Smooth muscle cell (in vitro differentiated cells): Measurements from ENCODE around the gene POLRMT. TPM values are rescaled to one million over a fixed set of nuclear protein-coding genes. Genes with fewer than 3 reads are reported as not detected.
A peak's percentile ranks its signal among the peaks of the same experiment; 100 is the strongest.

Source experiments
- DNase-seq: peaks from one replicate; lab custom pipeline; 2025; ENCODE audit not compliant: unreplicated experiment; lab: John Stamatoyannopoulos, UW
- H2AFZ ChIP-seq: fragments of 200-600 bp; sonication (generic); 2 replicates; pipeline ENCODE4 v1.6.0; 2016; ENCODE audit warnings: antibody characterized with exemption, low read depth, mild to moderate bottlenecking
- H3F3A ChIP-seq: fragments of 200-600 bp; sonication (generic); 2 replicates; pipeline ENCODE4 v1.6.0; 2017; ENCODE audit warnings: antibody characterized with exemption, low read depth
- H3K27ac ChIP-seq: fragments of 200-600 bp; sonication (generic); 2 replicates; pipeline ENCODE4 v1.5.1; 2016; ENCODE audit warnings: low read depth, mild to moderate bottlenecking
- H3K27me3 ChIP-seq: fragments of 200-600 bp; sonication (generic); 2 replicates; pipeline ENCODE4 v1.6.1; 2016; ENCODE audit warnings: low read depth, mild to moderate bottlenecking
- H3K36me3 ChIP-seq: fragments of 200-600 bp; sonication (generic); 2 replicates; pipeline ENCODE4 v1.5.1; 2016; ENCODE audit warnings: low read depth
- H3K4me1 ChIP-seq: fragments of 200-600 bp; sonication (generic); 2 replicates; pipeline ENCODE4 v1.5.1; 2016; ENCODE audit warnings: low read depth
- H3K4me2 ChIP-seq: fragments of 200-600 bp; sonication (generic); 2 replicates; pipeline ENCODE4 v1.6.0; 2016; ENCODE audit warnings: mild to moderate bottlenecking
- H3K4me3 ChIP-seq: fragments of 200-600 bp; sonication (generic); 2 replicates; pipeline ENCODE4 v1.5.1; 2016; ENCODE audit warnings: mild to moderate bottlenecking
- H3K79me2 ChIP-seq: fragments of 200-600 bp; sonication (generic); 2 replicates; pipeline ENCODE4 v1.6.0; 2016; ENCODE audit warnings: low read depth, mild to moderate bottlenecking
- H3K9ac ChIP-seq: fragments of 200-600 bp; sonication (generic); 2 replicates; pipeline ENCODE4 v1.6.0; 2016; ENCODE audit warnings: low read depth
- H3K9me3 ChIP-seq: fragments of 200-600 bp; sonication (generic); replicated peaks from 2 replicates; pipeline ENCODE4 v1.5.1; 2016; ENCODE audit warnings: low read depth
- H4K20me1 ChIP-seq: fragments of 200-600 bp; sonication (generic); 2 replicates; pipeline ENCODE4 v1.6.0; 2016; ENCODE audit warnings: low read depth
- WGBS: methylation state at CpG from one replicate; pipeline ENCODE4 v1.1.7; 2016; ENCODE audit warnings: low lambda C conversion rate; 5-methylcytosine and 5-hydroxymethylcytosine counted together
- polyA plus RNA-seq: library from polyadenylated mRNA; unstranded; fragments of >200 nt; fragmentation: Nextera tagmentation; extraction: Ambion mirVana; gene quantifications from 2 replicates; pipeline ENCODE4 v1.2.1, GENCODE V29; 2016
- total RNA-seq: library from RNA; depleted of rRNA; stranded (reverse); fragments of >200 nt; gene quantifications from 2 replicates; pipeline ENCODE4 v1.2.3, GENCODE V29; 2014
- TF ChIP-seq, protein P1 (sequence below): fragments of 200-600 bp; sonication (generic); IDR thresholded peaks from 2 replicates; pipeline ENCODE4 v1.5.1; 2017; ENCODE audit warnings: borderline replicate concordance, mild to moderate bottlenecking, antibody characterized with exemption; ENCODE audit not compliant: insufficient read depth, poor library complexity, severe bottlenecking

Gene POLRMT
- total and polyA plus RNA-seq, 2 experiments from 2014 or later, result 23.8 to 74.2 TPM

DNA sequence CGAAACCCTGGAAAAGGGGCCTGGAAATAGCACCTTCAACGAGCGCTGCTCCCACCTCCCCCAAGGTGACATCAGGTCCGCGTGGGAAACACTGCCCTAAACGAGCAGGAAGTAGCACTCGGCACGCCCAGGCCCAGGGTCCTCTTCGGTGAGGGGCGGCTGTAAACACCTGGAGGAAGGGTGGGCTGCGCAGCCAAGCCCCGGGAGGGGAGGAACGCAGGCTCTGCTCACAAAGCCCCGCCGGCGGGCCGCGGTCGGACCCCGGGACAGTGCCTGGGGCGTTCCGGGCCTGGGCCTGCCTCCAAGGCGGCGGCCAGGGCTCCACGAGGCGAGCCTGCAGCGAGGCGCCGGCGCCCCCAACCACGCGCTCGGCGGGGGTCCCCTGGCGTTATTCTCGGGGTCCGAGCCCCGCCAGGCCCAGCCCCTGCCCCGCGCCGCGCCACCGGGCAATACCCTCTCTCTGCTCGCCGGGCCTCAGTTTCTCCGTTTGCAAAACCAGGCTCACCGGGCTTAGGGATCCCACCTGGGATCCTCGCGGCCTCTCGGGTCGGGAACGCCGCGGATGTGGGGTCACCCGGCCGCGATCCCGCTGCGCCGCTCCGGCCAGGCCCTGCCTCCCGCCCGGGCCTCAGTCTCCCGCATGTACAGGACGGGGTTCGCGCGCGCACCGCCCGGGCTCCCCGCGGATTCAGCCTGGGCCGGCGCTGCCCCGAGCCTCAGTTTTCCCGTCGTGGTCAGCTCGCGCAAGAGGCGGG, 29.0 kb upstream of the POLRMT start:
- under 1% methylated on average over 73 of the region's 81 CpGs for WGBS
- peaks cover 8% of the 10 kb centered on the region for H3F3A ChIP-seq
- no peak for DNase-seq

DNA sequence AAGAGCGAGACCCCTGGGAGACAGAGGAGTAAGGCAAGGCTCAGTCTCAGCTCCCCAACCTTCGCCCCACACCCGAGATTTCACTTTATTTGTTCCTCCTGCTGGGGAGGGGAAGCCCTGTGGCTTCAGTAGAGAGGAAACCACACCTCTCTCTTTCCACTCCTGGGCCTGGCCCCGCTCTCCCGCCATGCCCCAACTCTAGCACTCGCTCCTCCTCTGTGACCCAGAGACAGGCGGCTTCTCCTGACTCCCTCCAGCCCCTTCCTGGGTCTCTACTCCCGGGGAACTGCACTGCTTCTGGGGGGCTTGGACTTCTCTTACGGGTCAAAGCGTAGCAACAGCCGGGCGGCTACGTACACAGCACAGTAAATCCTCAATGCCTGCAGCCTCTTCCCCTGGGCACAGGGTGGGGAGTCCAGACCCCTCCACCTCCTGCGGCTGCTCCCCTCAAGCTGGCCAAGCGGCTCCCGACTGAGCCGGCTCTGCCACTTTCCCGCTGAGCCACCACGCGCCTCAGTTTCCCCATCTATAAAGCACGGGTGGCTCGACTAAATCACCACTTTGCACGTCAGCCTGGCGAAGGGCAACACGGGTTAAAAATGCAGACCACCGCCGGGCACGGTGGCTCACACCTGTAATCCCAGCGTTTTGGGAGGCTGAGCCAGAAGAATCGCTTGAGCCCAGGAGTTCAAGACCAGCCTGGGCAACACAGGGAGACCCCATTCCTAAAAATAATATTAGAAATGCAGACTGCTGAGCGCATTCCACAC, 28.3 kb upstream of the POLRMT start:
- TF ChIP-seq, protein P1, sequence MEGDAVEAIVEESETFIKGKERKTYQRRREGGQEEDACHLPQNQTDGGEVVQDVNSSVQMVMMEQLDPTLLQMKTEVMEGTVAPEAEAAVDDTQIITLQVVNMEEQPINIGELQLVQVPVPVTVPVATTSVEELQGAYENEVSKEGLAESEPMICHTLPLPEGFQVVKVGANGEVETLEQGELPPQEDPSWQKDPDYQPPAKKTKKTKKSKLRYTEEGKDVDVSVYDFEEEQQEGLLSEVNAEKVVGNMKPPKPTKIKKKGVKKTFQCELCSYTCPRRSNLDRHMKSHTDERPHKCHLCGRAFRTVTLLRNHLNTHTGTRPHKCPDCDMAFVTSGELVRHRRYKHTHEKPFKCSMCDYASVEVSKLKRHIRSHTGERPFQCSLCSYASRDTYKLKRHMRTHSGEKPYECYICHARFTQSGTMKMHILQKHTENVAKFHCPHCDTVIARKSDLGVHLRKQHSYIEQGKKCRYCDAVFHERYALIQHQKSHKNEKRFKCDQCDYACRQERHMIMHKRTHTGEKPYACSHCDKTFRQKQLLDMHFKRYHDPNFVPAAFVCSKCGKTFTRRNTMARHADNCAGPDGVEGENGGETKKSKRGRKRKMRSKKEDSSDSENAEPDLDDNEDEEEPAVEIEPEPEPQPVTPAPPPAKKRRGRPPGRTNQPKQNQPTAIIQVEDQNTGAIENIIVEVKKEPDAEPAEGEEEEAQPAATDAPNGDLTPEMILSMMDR, result no peak
- H3K27me3 ChIP-seq, result no peaks in the 10 kb centered on the region
- H3F3A ChIP-seq, result peaks cover 8% of the 10 kb centered on the region
- H3K4me3 ChIP-seq, result peak overlapping the region; percentile 91
- H3K4me2 ChIP-seq, result peak overlapping the region; percentile 99
- peak overlapping the region; percentile 92 for H3K27ac ChIP-seq
- no peaks in the 10 kb centered on the region for H3K36me3 ChIP-seq
- H3K79me2 ChIP-seq, result peaks cover 67% of the 10 kb centered on the region
- 47% methylated on average over 30 of the region's 31 CpGs for WGBS
- no peak for DNase-seq
- H3K4me1 ChIP-seq, result peaks cover 15% of the 10 kb centered on the region
- peak overlapping the region; percentile 87 for H3K9ac ChIP-seq
- no peak overlapping the region for H2AFZ ChIP-seq
- no peaks in the 10 kb centered on the region for H3K9me3 ChIP-seq
- H4K20me1 ChIP-seq, result peaks cover 60% of the 10 kb centered on the region

More for the DNA sequence above, 29.0 kb upstream of the POLRMT start:
- peaks cover 59% of the 10 kb centered on the region for H3K79me2 ChIP-seq
- H3K9me3 ChIP-seq, result no peaks in the 10 kb centered on the region
- H3K27ac ChIP-seq, result peak overlapping the region; percentile 92
- H3K36me3 ChIP-seq, result no peaks in the 10 kb centered on the region
- TF ChIP-seq, protein P1, result no peak
- H2AFZ ChIP-seq, result no peak overlapping the region
- peak overlapping the region; percentile 87 for H3K9ac ChIP-seq
- H3K4me2 ChIP-seq, result peak overlapping the region; percentile 99
- no peaks in the 10 kb centered on the region for H3K27me3 ChIP-seq
- H4K20me1 ChIP-seq, result peaks cover 52% of the 10 kb centered on the region
- peaks cover 15% of the 10 kb centered on the region for H3K4me1 ChIP-seq
- H3K4me3 ChIP-seq, result peak overlapping the region; percentile 91

DNA sequence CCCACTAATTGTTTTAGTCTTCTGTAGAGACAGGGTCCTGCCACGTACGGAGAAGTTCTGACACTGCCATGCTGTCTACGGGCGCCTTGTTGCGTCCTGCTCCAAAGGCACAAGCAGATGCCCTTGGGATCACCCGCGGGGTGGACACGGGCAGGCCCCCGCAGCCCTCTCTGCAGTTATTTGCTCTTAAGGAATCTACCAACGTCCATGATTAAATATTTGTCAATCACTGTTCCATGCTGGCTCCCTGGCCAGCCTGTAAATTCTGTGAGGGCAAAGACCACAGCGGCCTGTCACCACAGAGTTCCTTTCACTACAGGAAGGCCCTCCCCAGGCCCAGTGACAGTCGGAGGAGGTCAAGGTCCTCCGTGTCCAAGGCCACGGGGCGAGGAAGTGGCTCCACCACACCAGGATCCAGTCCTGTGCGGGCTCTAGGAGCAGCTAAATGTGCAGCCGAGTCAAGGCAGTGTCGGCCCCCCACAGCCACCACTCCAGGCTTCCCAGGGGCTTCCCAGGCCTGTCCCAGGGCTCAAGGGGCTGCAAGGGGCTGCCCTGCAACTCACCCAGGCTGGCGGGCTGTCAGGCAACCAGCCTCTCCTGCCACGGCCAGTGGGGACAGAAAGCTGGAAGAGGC, 27.6 kb upstream of the POLRMT start:
- no peak for DNase-seq
- WGBS, result 86% methylated on average over 20 of the region's 20 CpGs
- peak overlapping the region; percentile 87 for H3K9ac ChIP-seq

More for the DNA sequence above, 27.6 kb upstream of the POLRMT start:
- TF ChIP-seq, protein P1, result no peak
- H2AFZ ChIP-seq, result no peak overlapping the region
- H3K4me1 ChIP-seq, result peaks cover 15% of the 10 kb centered on the region
- H3K36me3 ChIP-seq, result no peaks in the 10 kb centered on the region
- H3K4me2 ChIP-seq, result peak overlapping the region; percentile 99
- no peaks in the 10 kb centered on the region for H3K9me3 ChIP-seq
- H4K20me1 ChIP-seq, result peaks cover 67% of the 10 kb centered on the region
- H3F3A ChIP-seq, result peaks cover 8% of the 10 kb centered on the region
- peak overlapping the region; percentile 91 for H3K4me3 ChIP-seq
- H3K79me2 ChIP-seq, result peaks cover 74% of the 10 kb centered on the region
- H3K27ac ChIP-seq, result peak overlapping the region; percentile 92
- no peaks in the 10 kb centered on the region for H3K27me3 ChIP-seq
